NCI-H2227 (cell line): ENCODE measurements around the gene AUTS2.

ENCODE experiments used
- DNase-seq: peaks from one replicate; lab custom pipeline; 2025; ENCODE audit not compliant: unreplicated experiment; lab: John Stamatoyannopoulos, UW

Gene AUTS2

GRCh38 chr7:70657989-70658632 is 1059.8 kb downstream of the AUTS2 start:
- DNase-seq, result no peak

- no peak for DNase-seq
These were observed 1061.0 kb downstream of the AUTS2 start for GRCh38 chr7:70659263-70659662.

GRCh38 chr7:70660154-70660818 is 1062.0 kb downstream of the AUTS2 start:
- no peak for DNase-seq

- DNase-seq, result no peak
These were observed 1062.5 kb downstream of the AUTS2 start for GRCh38 chr7:70660819-70661191.

- DNase-seq, result no peak
These were observed 1065.4 kb downstream of the AUTS2 start for GRCh38 chr7:70663680-70664079.

GRCh38 chr7:70665997-70666396 is 1067.7 kb downstream of the AUTS2 start:
- DNase-seq, result no peak

- DNase-seq, result no peak
These were observed 1069.1 kb downstream of the AUTS2 start for GRCh38 chr7:70667406-70667805.

- no peak for DNase-seq
These were observed 1070.5 kb downstream of the AUTS2 start for GRCh38 chr7:70668606-70669358.

DNA sequence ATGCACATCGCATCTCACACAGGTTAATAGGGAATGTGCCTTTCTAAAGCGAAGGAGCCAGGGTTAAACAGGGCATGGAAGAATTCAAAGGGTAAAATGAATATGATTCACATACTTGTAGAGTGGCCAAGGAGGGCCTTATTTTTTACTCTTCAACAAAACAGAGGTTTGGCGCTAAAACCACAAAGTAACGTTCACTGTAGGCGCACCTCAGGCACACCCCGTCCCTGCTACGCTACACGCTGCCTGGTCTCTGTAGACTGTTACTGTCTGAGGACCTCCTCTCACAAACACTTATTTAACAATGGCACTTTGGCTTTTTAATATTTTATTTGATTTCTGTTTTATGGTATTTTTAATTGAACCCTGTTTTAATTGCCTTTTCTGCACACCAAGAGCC is 1071.6 kb downstream of the AUTS2 start:
- no peak for DNase-seq

DNA sequence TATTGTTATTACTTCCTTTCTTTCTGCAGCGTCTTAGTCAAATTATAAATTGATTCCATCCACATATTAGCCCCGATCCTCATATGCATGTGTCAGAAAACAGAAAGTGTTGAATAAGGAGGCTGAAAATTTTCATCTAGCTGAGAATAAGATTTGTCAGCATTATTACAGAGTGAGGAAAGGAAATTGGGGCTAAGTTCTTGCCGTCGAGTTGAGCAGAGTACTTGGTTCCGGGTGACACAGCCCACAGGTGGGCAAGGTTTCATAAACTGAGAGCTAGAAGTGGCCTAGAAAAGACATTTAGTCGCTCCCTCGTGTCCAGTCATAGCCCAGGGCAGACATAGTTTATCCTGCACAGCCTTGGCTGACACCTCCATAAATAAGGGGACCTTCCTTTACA is 1072.0 kb downstream of the AUTS2 start:
- no peak for DNase-seq

GRCh38 chr7:70673778-70674570 is 1075.7 kb downstream of the AUTS2 start:
- peak; percentile 70 for DNase-seq

DNA sequence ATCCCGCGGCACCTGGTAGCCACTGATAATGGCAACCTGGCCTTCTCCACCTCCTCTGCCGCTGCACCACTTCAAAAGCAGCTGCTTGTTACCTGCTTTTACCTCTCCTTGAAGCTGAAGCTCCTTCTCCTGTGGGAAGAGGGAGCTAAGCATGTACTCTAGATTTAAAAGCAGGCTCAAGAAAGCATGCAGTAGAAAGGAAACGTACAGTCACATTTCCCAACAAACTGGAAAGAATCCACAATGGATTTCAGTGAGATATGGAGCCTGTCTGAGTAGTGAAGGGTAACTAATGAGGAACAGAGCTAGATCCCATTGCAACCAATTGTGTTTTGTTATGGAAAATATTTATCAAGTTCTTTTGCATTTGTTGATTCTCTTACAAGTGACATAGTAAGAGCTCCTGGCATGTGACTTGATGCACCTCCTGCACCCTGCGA is 1076.3 kb downstream of the AUTS2 start:
- no peak for DNase-seq

GRCh38 chr7:70676243-70676642 is 1078.0 kb downstream of the AUTS2 start:
- DNase-seq, result no peak

GRCh38 chr7:70678621-70679251 is 1080.5 kb downstream of the AUTS2 start:
- no peak for DNase-seq

- no peak for DNase-seq
These were observed 1081.4 kb downstream of the AUTS2 start for GRCh38 chr7:70679661-70680060.

- DNase-seq, result no peak
These were observed 1082.0 kb downstream of the AUTS2 start for GRCh38 chr7:70680306-70680705.

DNA sequence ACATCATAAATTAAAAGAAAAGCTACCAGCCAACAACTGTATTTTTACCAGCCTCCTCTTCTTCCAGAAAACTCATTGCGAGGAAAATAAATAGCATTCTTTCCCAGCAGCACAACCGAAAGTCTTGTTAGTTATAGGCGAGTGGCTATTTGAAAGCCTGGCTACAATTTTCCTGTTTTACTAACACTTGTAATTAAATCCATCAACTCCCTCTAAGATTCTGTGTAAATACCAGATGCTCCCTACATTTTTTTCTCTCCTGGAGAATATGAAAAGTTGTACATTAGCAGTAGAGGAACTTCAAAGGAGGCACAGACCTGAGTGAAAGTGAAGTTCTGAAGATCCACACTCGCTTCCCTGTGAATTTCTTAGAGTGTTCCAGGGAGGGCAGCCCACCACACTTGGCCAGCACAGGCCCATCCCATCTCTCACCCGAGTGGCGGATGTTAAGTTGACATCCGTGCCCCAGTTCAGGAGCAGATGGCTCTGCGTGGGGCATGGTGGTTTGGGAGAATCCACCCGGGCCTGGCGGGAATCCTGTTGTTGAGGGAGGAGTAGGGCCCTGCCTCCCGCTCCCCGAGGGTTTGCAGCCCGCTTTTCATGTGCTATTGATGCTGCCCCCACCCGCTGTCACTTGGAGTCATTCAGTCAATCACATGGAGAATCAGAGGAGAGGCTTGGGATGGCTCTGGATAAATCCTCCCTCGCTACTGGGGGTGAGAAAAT is 1082.6 kb downstream of the AUTS2 start:
- DNase-seq, result no peak

DNA sequence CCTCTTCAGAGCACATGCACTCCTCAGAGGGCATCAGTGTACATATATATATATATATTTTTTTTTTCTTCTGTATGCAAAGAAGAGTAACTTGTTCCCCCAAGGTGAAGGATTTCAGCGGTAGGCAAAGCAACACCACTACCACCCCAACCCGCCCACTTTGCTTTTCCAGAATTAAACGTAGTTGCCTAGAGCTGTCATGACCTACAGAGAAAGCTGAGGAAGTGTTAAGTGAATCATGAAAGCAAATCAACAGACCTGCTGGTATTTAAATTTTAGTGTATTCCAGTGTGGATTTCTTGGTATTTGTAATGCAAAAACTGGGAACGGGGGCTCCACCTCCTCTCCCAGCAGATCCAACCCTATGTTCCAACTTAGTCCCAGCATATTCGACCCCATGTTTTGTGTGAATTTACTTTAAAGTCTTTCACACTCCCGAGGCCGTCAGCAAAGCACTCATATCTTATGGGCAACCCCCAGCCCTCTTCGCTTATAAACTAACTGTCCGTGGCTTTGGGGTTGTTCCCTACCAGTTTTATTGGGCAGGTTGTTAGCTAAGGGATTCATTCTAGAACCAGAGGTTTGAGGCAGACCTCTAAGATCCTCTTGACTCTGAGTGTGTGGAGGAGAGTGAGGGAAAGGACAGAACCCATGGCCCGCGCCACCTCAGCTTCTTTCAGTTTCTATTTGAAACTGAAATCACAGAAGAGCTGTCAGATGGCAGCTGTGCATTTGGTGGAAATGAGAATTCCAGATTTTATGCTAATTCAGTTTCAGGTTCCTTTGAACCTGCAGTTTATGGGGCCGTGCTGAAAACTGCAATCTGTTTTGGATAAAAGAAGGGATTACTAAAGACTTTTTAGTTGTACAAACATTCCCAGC is 1083.4 kb downstream of the AUTS2 start:
- DNase-seq, result no peak

- no peak for DNase-seq
These were observed 1085.9 kb downstream of the AUTS2 start for GRCh38 chr7:70684173-70684572.
